GM19239 (cell line): ENCODE results near the gene CCDC83.

Source experiments
- DNase-seq: peaks from one replicate; pipeline ENCODE4 v3.0.0; 2011; ENCODE audit warnings: low spot score; ENCODE audit not compliant: insufficient read length
- FAIRE-seq: peaks from 2 replicates; lab custom pipeline; 2011; peaks lifted over from hg19 to GRCh38; lab: Jason Lieb, UNC

The CCDC83 gene

DNA sequence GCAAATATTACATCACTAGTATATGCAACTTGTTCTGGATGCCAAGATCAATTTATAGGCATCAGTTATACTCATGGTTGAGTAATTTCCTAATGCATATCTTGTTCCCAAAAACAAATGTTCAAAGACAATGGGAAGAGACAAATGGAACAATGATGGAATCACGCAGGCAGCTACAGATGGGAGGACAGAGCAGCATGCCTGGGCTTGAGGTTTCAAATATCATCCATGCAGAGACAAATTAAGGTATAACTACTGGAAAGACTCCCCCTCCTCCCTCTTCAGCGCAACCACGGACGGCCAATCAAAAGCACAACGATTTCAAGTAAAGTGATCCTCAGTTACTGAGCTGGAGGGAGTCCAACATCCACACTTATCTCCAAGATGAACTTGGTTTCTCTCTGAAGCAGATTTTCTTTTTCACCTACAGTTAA is 106.8 kb downstream of the CCDC83 start:
- DNase-seq (no peak), FAIRE-seq (no peak)

GRCh38 chr11:85965202-85965601 is 110.0 kb downstream of the CCDC83 start:
- no peak for FAIRE-seq
- DNase-seq: no peak

DNA sequence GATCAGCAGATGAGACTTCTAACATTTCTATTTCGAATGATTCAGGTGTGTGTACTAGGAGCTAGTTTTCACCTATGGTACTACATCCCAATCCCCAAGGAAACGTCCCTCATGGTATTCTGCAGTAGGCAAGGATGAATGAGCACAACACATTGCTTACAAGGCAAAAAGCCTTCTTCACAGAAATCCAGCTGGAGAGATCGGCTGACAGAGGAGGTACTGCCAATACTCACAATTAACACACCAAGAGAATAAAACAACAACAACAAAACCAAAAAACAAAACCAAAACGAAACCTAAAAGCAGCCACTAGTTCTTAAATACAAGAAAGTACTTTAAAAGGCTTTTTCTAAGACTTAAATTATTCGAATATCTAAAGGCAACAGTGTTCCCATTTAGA is 112.3 kb downstream of the CCDC83 start:
- DNase-seq (no peak), FAIRE-seq (no peak)
